Measurements from ENCODE around the gene POPDC3. TPM values are rescaled to one million over a fixed set of nuclear protein-coding genes. Genes with fewer than 3 reads are reported as not detected.

The POPDC3 gene
- total RNA-seq, 1 experiment from 2014 or later, result 0.62 TPM

DNA sequence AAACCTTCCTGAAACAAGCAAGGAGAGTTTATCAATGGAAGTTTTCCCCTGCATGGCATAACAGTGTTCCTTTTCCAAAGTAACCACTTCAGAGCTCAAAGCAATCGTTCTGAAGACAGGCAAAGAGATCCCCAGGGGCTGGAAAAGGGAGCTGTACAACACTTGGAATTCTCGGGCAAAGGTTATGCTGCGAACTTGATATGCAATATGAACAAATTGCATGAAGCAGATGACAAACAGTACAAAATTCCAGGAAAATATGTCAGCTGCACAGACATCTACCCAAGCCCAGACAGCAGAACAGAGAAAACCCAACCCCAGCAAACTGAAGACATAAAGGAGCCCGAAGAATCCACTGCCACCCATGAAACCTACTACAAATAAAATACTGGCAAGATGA is 18.4 kb downstream of the POPDC3 start:
- ChIA-PET POLR2A (ENCODE audit: low non-redundant PET) (no interaction called here), CTCF (no interaction called here)
- no peaks in the 10 kb centered on the region for H3K36me3 ChIP-seq (ENCODE audit: insufficient read depth, low read length, poor library complexity, severe bottlenecking)
- DNase-seq (ENCODE audit: low spot score), result no peak
- H3K9me3 ChIP-seq (ENCODE audit: low read depth, low read length, poor library complexity, severe bottlenecking), result no peaks in the 10 kb centered on the region
- H3K4me1 ChIP-seq (ENCODE audit: insufficient read depth, low read length, poor library complexity, severe bottlenecking), result no peaks in the 10 kb centered on the region
- intact Hi-C loops (cut with micrococcal nuclease; ENCODE audit: unreplicated experiment), result no loop called here
- H3K4me3 ChIP-seq (ENCODE audit: low read depth, low read length, poor library complexity, severe bottlenecking), result no peak overlapping the region
- no peak overlapping the region for H3K27ac ChIP-seq (ENCODE audit: low read depth, low read length, poor library complexity, severe bottlenecking)
- BruUV-seq (replicated peaks), result no TSS peak
- TF ChIP-seq EZH2 (IDR thresholded peaks at IDR 0.05; ENCODE audit: borderline replicate concordance, low read depth, low read length, poor library complexity, severe bottlenecking) (no peak), CTCF (conservative IDR thresholded peaks at IDR 0.05; ENCODE audit: low read depth, low read length) (no peak)
- H3K27me3 ChIP-seq (replicated peaks; ENCODE audit: insufficient read depth, low read depth, low read length, poor library complexity), result peaks cover 3% of the 10 kb centered on the region

DNA sequence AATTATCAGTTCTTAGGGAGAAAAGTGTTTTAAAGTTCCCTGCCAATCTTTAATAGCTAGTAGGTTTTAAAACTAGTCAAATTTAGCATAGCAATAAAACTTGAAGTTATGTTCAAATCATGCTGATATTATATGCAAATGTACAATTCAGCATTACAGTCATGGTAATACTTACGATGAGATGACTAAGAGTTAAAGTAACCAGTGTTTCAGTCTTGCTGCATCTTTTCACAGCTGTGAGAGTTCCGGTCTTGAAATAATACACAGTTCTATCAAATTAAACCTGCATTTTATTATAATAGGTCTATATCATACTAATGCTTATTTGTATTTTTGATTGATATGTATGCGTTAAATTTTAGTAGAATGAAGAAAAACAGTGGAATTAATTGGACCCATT is 26.1 kb downstream of the POPDC3 start:
- ChIA-PET CTCF (no interaction called here), POLR2A (ENCODE audit: low non-redundant PET) (no interaction called here)
- no peak overlapping the region for H3K4me3 ChIP-seq (ENCODE audit: low read depth, low read length, poor library complexity, severe bottlenecking)
- no TSS peak for BruUV-seq (replicated peaks)
- H3K27ac ChIP-seq (ENCODE audit: low read depth, low read length, poor library complexity, severe bottlenecking), result no peak overlapping the region
- TF ChIP-seq EZH2 (IDR thresholded peaks at IDR 0.05; ENCODE audit: borderline replicate concordance, low read depth, low read length, poor library complexity, severe bottlenecking) (no peak), CTCF (conservative IDR thresholded peaks at IDR 0.05; ENCODE audit: low read depth, low read length) (no peak)
- intact Hi-C loops (cut with micrococcal nuclease; ENCODE audit: unreplicated experiment), result no loop called here
- no peaks in the 10 kb centered on the region for H3K9me3 ChIP-seq (ENCODE audit: low read depth, low read length, poor library complexity, severe bottlenecking)
- no peaks in the 10 kb centered on the region for H3K36me3 ChIP-seq (ENCODE audit: insufficient read depth, low read length, poor library complexity, severe bottlenecking)
- H3K27me3 ChIP-seq (replicated peaks; ENCODE audit: insufficient read depth, low read depth, low read length, poor library complexity), result peaks cover 3% of the 10 kb centered on the region
- H3K4me1 ChIP-seq (ENCODE audit: insufficient read depth, low read length, poor library complexity, severe bottlenecking), result no peaks in the 10 kb centered on the region
- DNase-seq (ENCODE audit: low spot score), result no peak

DNA sequence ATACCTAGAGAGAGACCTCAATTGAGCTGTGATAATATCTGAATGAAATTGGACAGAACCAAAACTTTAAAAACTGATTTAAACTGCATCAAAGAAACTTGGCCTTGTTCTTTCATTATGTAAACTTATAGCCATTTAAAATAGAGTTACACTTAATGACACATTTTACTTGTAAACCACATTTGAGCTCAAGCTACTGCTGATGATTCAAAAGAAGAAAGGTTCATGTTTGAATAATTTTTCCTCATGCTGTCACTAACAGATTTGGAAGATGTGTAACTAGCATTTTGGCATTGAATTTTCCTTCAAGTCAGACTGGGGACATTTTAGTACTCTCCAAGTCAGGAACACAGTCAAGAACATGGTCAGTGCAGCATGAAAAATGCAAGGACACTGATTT is 26.9 kb downstream of the POPDC3 start:
- Histone ChIP-seq H3K4me1 (ENCODE audit: insufficient read depth, low read length, poor library complexity, severe bottlenecking) (no peaks in the 10 kb centered on the region), H3K36me3 (ENCODE audit: insufficient read depth, low read length, poor library complexity, severe bottlenecking) (no peaks in the 10 kb centered on the region), H3K9me3 (ENCODE audit: low read depth, low read length, poor library complexity, severe bottlenecking) (no peaks in the 10 kb centered on the region), H3K27me3 (replicated peaks; ENCODE audit: insufficient read depth, low read depth, low read length, poor library complexity) (peaks cover under 1% of the 10 kb centered on the region), H3K27ac (ENCODE audit: low read depth, low read length, poor library complexity, severe bottlenecking) (no peak overlapping the region), H3K4me3 (ENCODE audit: low read depth, low read length, poor library complexity, severe bottlenecking) (no peak overlapping the region)
- POLR2A ChIA-PET (ENCODE audit: low non-redundant PET), result no interaction called here
- intact Hi-C loops (cut with micrococcal nuclease; ENCODE audit: unreplicated experiment), result no loop called here
- no peak for DNase-seq (ENCODE audit: low spot score)
- no TSS peak for BruUV-seq (replicated peaks)
- CTCF ChIA-PET, result no interaction called here
- TF ChIP-seq EZH2 (IDR thresholded peaks at IDR 0.05; ENCODE audit: borderline replicate concordance, low read depth, low read length, poor library complexity, severe bottlenecking) (no peak), CTCF (conservative IDR thresholded peaks at IDR 0.05; ENCODE audit: low read depth, low read length) (no peak)
